PC-3 (cell line): Measurements from ENCODE around the gene TAF4. TPM values are rescaled to one million over a fixed set of nuclear protein-coding genes. Genes with fewer than 3 reads are reported as not detected.

Source experiments
- ATAC-seq: fragments of 200-7000 bp; cut with Tn5 transposase; 2 replicates; pipeline ENCODE4 v1.9.1; 2020; ENCODE audit warnings: mild to moderate bottlenecking, moderate library complexity
- BruUV-seq: library from RNA; stranded (reverse); fragments of 400-500 nt; replicated peaks from 2 replicates; lab custom pipeline; 2021; lab: Mats Ljungman, UMichigan
- CTCF ChIA-PET: fragments of 300-600 bp; sonication (Branson Sonifier 250); formaldehyde crosslinking; loops from one replicate; lab custom pipeline; 2022; ENCODE audit warnings: antibody characterized with exemption; lab: Charles Lee
- POLR2A ChIA-PET: fragments of 300-600 bp; sonication (Branson Sonifier 250); formaldehyde crosslinking; loops from one replicate; lab custom pipeline; 2022; ENCODE audit warnings: antibody characterized with exemption; ENCODE audit not compliant: unreplicated experiment; lab: Charles Lee
- DNase-seq: peaks from one replicate; pipeline ENCODE4 v3.0.0-alpha.2; 2015
- H2AFZ ChIP-seq: fragments of 300-600 bp; sonication (generic); 2 replicates; pipeline ENCODE4 v1.6.0; 2016; ENCODE audit warnings: antibody characterized with exemption, low read length
- H3F3A ChIP-seq: fragments of 300-600 bp; sonication (generic); one replicate; pipeline ENCODE4 v1.6.0; 2017; ENCODE audit warnings: antibody characterized with exemption, low read length, control low read depth, mild to moderate bottlenecking; ENCODE audit not compliant: unreplicated experiment
- H3K27ac ChIP-seq: fragments of 300-600 bp; sonication (generic); 2 replicates; pipeline ENCODE4 v1.5.1; 2016; ENCODE audit warnings: mild to moderate bottlenecking, low read length
- H3K27me3 ChIP-seq: fragments of 300-600 bp; sonication (generic); 2 replicates; pipeline ENCODE4 v1.6.1; 2016; ENCODE audit warnings: low read length, mixed read lengths
- H3K36me3 ChIP-seq: fragments of 300-600 bp; sonication (generic); 2 replicates; pipeline ENCODE4 v1.6.1; 2016; ENCODE audit warnings: low read depth, mixed run types, low read length, mixed read lengths
- H3K4me1 ChIP-seq: fragments of 300-600 bp; sonication (generic); 2 replicates; pipeline ENCODE4 v1.5.1; 2016; ENCODE audit warnings: low read length; ENCODE audit not compliant: insufficient read depth
- H3K4me2 ChIP-seq: fragments of 300-600 bp; sonication (generic); 2 replicates; pipeline ENCODE4 v1.6.0; 2016; ENCODE audit warnings: low read length
- H3K4me3 ChIP-seq: fragments of 300-600 bp; sonication (generic); 2 replicates; pipeline ENCODE4 v1.5.1; 2016; ENCODE audit warnings: mild to moderate bottlenecking, low read length, mixed read lengths
- H3K79me2 ChIP-seq: fragments of 300-600 bp; sonication (generic); 2 replicates; pipeline ENCODE4 v1.6.1; 2017; ENCODE audit warnings: low read length, mixed read lengths
- H3K9ac ChIP-seq: fragments of 300-600 bp; sonication (generic); 2 replicates; pipeline ENCODE4 v1.6.0; 2016; ENCODE audit warnings: mild to moderate bottlenecking, low read length
- H3K9me2 ChIP-seq: fragments of 300-600 bp; sonication (generic); replicated peaks from 2 replicates; pipeline ENCODE4 v1.6.1; 2016; ENCODE audit warnings: mixed run types, low read length, mixed read lengths
- H3K9me3 ChIP-seq: fragments of 300-600 bp; sonication (generic); 2 replicates; pipeline ENCODE4 v1.6.1; 2016; ENCODE audit warnings: low read length, mixed read lengths
- H4K20me1 ChIP-seq: fragments of 300-600 bp; sonication (generic); 2 replicates; pipeline ENCODE4 v1.6.1; 2016; ENCODE audit warnings: low read length, mixed read lengths
- EZH2 ChIP-seq: fragments of 300-600 bp; sonication (generic); IDR thresholded peaks from one replicate; pipeline ENCODE4 v1.6.1; 2017; ENCODE audit warnings: antibody characterized with exemption, mild to moderate bottlenecking, low read length; ENCODE audit not compliant: unreplicated experiment
- EZH2phosphoT487 ChIP-seq: fragments of 300-600 bp; sonication (generic); IDR thresholded peaks from 2 replicates; pipeline ENCODE4 v1.6.1; 2018; ENCODE audit warnings: mild to moderate bottlenecking, antibody characterized with exemption, low read length, borderline replicate concordance
- intact Hi-C: fragments of 100-400 bp; cut with micrococcal nuclease; formaldehyde crosslinking; loops from 2 replicates; pipeline ENCODE4 v1.9.0; 2023
- total RNA-seq: library from RNA; depleted of rRNA; stranded (reverse); fragments of >200 nt; gene quantifications from 2 replicates; pipeline ENCODE4 v1.2.3, GENCODE V29; 2014
- TF ChIP-seq, protein P1 (sequence below): fragments of 300-600 bp; sonication (generic); conservative IDR thresholded peaks from 2 replicates; pipeline ENCODE4 v1.5.1; 2017; ENCODE audit warnings: antibody characterized with exemption, low read depth, mild to moderate bottlenecking, low read length

Gene TAF4
- total RNA-seq, 1 experiment from 2014 or later: 9.6 TPM

DNA sequence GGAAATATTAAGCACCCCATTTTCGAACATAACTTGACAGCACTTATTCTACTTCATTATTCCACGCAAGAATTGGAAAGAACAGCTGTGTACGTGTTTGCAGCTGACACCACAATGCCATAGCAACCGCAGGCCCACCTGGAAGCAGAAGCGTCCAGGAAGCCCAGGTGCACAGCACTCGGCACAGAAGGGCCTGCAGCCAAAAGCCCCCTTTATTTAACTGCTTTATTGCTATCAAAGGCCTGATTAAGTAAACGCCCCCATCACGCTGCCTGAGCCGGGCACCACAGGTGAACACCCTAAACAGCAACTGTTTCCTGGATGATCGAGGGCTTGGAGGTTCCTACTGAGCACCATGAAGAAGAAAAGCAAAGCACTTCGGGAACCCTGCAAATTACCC, 6.3 kb downstream of the TAF4 start:
- Histone ChIP-seq H3K9ac (no peak overlapping the region), H3K4me1 (peaks cover 19% of the 10 kb centered on the region), H2AFZ (no peak overlapping the region), H3K36me3 (no peaks in the 10 kb centered on the region), H3K4me2 (no peak overlapping the region), H3K27ac (no peak overlapping the region), H3K79me2 (peaks cover 89% of the 10 kb centered on the region), H3K9me2 (no peaks in the 10 kb centered on the region), H3K4me3 (no peak overlapping the region), H3K9me3 (no peaks in the 10 kb centered on the region), H3F3A (no peaks in the 10 kb centered on the region), H3K27me3 (no peaks in the 10 kb centered on the region), H4K20me1 (peaks cover 45% of the 10 kb centered on the region)
- no TSS peak for BruUV-seq
- DNase-seq (no peak), ATAC-seq (no peak)
- intact Hi-C loops: no loop called here
- TF ChIP-seq EZH2phosphoT487 (no peak), EZH2 (no peak)
- TF ChIP-seq, protein P1, sequence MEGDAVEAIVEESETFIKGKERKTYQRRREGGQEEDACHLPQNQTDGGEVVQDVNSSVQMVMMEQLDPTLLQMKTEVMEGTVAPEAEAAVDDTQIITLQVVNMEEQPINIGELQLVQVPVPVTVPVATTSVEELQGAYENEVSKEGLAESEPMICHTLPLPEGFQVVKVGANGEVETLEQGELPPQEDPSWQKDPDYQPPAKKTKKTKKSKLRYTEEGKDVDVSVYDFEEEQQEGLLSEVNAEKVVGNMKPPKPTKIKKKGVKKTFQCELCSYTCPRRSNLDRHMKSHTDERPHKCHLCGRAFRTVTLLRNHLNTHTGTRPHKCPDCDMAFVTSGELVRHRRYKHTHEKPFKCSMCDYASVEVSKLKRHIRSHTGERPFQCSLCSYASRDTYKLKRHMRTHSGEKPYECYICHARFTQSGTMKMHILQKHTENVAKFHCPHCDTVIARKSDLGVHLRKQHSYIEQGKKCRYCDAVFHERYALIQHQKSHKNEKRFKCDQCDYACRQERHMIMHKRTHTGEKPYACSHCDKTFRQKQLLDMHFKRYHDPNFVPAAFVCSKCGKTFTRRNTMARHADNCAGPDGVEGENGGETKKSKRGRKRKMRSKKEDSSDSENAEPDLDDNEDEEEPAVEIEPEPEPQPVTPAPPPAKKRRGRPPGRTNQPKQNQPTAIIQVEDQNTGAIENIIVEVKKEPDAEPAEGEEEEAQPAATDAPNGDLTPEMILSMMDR: no peak
- POLR2A ChIA-PET: no interaction called here
- CTCF ChIA-PET: no interaction called here

DNA sequence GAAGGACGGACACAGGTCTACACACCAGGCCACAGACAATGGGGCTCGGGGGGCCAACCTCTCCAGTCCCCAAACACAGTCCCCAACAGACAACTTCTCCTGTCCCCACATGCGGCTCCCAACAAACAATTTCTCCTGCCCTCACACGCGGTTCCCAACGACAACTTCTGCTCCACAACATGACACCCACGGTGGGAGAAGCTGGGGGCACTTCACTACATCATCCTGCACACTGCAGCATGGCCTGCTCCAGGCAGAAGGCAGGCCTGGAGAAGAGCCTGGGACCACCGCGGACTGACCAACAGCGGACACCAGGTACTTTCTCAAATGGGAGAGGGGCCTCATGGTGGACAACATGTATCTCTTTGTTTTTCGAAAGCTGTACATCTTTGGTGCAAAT, 6.7 kb downstream of the TAF4 start:
- intact Hi-C loops: no loop called here
- Histone ChIP-seq H3K36me3 (no peaks in the 10 kb centered on the region), H3K9me2 (no peaks in the 10 kb centered on the region), H3K27ac (no peak overlapping the region), H3K27me3 (no peaks in the 10 kb centered on the region), H3K79me2 (peaks cover 89% of the 10 kb centered on the region), H3K4me3 (no peak overlapping the region), H3K9me3 (no peaks in the 10 kb centered on the region), H4K20me1 (peaks cover 43% of the 10 kb centered on the region), H3F3A (no peaks in the 10 kb centered on the region), H3K9ac (no peak overlapping the region), H3K4me1 (peaks cover 17% of the 10 kb centered on the region), H2AFZ (no peak overlapping the region), H3K4me2 (no peak overlapping the region)
- ChIA-PET POLR2A (no interaction called here), CTCF (no interaction called here)
- TF ChIP-seq EZH2phosphoT487: no peak
- TF ChIP-seq, protein P1: no peak
- TF ChIP-seq EZH2: no peak
- no peak for DNase-seq
- ATAC-seq: no peak
- BruUV-seq: no TSS peak

DNA sequence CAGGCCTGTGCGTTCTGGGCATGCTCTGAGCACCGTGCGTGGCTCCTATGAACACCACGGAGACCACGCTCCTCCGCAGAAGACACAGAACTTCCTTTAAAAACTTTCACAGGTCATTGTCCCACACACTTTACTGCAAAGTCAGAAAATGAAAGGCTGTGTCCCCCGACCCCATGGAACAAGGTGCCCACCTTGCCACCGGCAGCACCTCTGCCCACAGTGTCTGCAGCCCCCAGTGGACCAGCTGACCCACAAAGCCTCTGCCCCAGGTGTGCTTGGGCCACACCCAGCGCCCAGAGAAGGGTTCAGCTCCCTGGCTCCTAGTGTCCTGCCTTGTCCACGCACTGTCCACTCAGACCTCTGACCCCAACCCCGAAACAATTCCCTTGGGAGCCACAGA, 8.7 kb downstream of the TAF4 start:
- Histone ChIP-seq H4K20me1 (peaks cover 24% of the 10 kb centered on the region), H3K79me2 (peaks cover 88% of the 10 kb centered on the region), H3K27me3 (no peaks in the 10 kb centered on the region), H3K4me1 (no peaks in the 10 kb centered on the region), H3K9me2 (no peaks in the 10 kb centered on the region), H3K27ac (no peak overlapping the region), H3K36me3 (no peaks in the 10 kb centered on the region), H3K4me2 (no peak overlapping the region), H3K9ac (no peak overlapping the region), H3K9me3 (no peaks in the 10 kb centered on the region), H3F3A (no peaks in the 10 kb centered on the region), H2AFZ (no peak overlapping the region), H3K4me3 (no peak overlapping the region)
- POLR2A ChIA-PET: no interaction called here
- no peak for DNase-seq
- TF ChIP-seq EZH2 (no peak), EZH2phosphoT487 (no peak)
- TF ChIP-seq, protein P1: no peak
- CTCF ChIA-PET: no interaction called here
- intact Hi-C loops: no loop called here
- no TSS peak for BruUV-seq
- ATAC-seq: no peak
